T-helper 22 cell (primary cell): ENCODE measurements around the gene MYO6.
"Not testable (repeated sequence)": the region's sequence is repeated elsewhere in the genome, so short reads cannot be mapped to it uniquely, and the experiment has no call there.

ENCODE experiments used
- DNase-seq: peaks from one replicate; pipeline ENCODE4 v3.0.0-alpha.2; 2020; ENCODE audit warnings: low read depth

MYO6 gene

GRCh38 chr6:75893058-75893775, 144.2 kb downstream of the MYO6 start:
- no peak for DNase-seq

GRCh38 chr6:75893776-75894152, 144.7 kb downstream of the MYO6 start:
- no peak for DNase-seq

GRCh38 chr6:75896526-75896925, 147.5 kb downstream of the MYO6 start:
- no peak for DNase-seq

GRCh38 chr6:75900216-75900615, 151.2 kb downstream of the MYO6 start:
- DNase-seq: not testable (repeated sequence)

- not testable (repeated sequence) for DNase-seq
Measured at GRCh38 chr6:75905129-75905528, 156.1 kb downstream of the MYO6 start.

GRCh38 chr6:75906871-75907270, 157.8 kb downstream of the MYO6 start:
- DNase-seq: no peak

GRCh38 chr6:75907444-75907843, 158.4 kb downstream of the MYO6 start:
- DNase-seq: no peak

- DNase-seq: no peak
Measured at GRCh38 chr6:75913040-75913439, 164.0 kb downstream of the MYO6 start.

GRCh38 chr6:75922226-75922625, 173.2 kb downstream of the MYO6 start:
- no peak for DNase-seq

GRCh38 chr6:75926293-75927168, 177.5 kb downstream of the MYO6 start:
- no peak for DNase-seq

GRCh38 chr6:75931011-75931680, 182.1 kb downstream of the MYO6 start:
- no peak for DNase-seq

GRCh38 chr6:75932067-75932466, 183.0 kb downstream of the MYO6 start:
- no peak for DNase-seq

GRCh38 chr6:75933387-75933975, 184.4 kb downstream of the MYO6 start:
- DNase-seq: no peak

- DNase-seq: no peak
Measured at GRCh38 chr6:75934643-75935472, 185.8 kb downstream of the MYO6 start.

- no peak for DNase-seq
Measured at GRCh38 chr6:75935473-75935793, 186.4 kb downstream of the MYO6 start.

- no peak for DNase-seq
Measured at GRCh38 chr6:75936682-75937081, 187.6 kb downstream of the MYO6 start.

GRCh38 chr6:75937846-75938245, 188.8 kb downstream of the MYO6 start:
- no peak for DNase-seq

GRCh38 chr6:75940564-75940963, 191.5 kb downstream of the MYO6 start:
- DNase-seq: no peak

- no peak for DNase-seq
Measured at GRCh38 chr6:75941509-75941908, 192.5 kb downstream of the MYO6 start.

- DNase-seq: no peak
Measured at GRCh38 chr6:75943381-75943780, 194.3 kb downstream of the MYO6 start.

- DNase-seq: no peak
Measured at GRCh38 chr6:75946146-75946831, 197.2 kb downstream of the MYO6 start.
